CD4-positive, alpha-beta memory T cell (primary cell): ENCODE data around the gene FAM89B. TPM values are rescaled to one million over a fixed set of nuclear protein-coding genes. Genes with fewer than 3 reads are reported as not detected.

ENCODE experiments used
- CTCF ChIA-PET: fragments of 350-600 bp; sonication (Branson Sonifier 250); formaldehyde crosslinking; loops from one replicate; lab custom pipeline; 2021; ENCODE audit warnings: inconsistent platforms; ENCODE audit not compliant: partially characterized antibody; lab: Charles Lee
- POLR2A ChIA-PET: fragments of 350-600 bp; sonication (Branson Sonifier 250); formaldehyde crosslinking; loops from one replicate; lab custom pipeline; 2021; ENCODE audit not compliant: partially characterized antibody; lab: Charles Lee
- DNase-seq, 5 donors: peaks; one replicate each; pipeline versions ENCODE4 v3.0.0 to v3.0.0-alpha.2; 2020 to 2022; ENCODE audit warnings: mixed read lengths in 1 of 5
- H3K27ac ChIP-seq: one replicate; pipeline ENCODE4 v1.7.0; 2013; ENCODE audit warnings: low read depth, low read length
- H3K27me3 ChIP-seq: 2 replicates; pipeline ENCODE4 v1.7.0; 2013; ENCODE audit warnings: mild to moderate bottlenecking, low read length, moderate library complexity; ENCODE audit not compliant: insufficient read depth
- H3K36me3 ChIP-seq: 2 replicates; pipeline ENCODE4 v1.7.0; 2013; ENCODE audit warnings: mild to moderate bottlenecking, low read length, moderate library complexity; ENCODE audit not compliant: insufficient read depth
- H3K4me1 ChIP-seq: 2 replicates; pipeline ENCODE4 v1.7.0; 2013; ENCODE audit warnings: mild to moderate bottlenecking, low read length, moderate library complexity; ENCODE audit not compliant: insufficient read depth
- H3K4me3 ChIP-seq, 2 donors: one replicate each; pipeline ENCODE4 v1.7.0; 2013; ENCODE audit warnings: low read length in 2 of 2, mild to moderate bottlenecking in 1 of 2
- H3K9me3 ChIP-seq, 2 donors: one replicate each; pipeline ENCODE4 v1.7.0; 2013; ENCODE audit warnings: low read length in 2 of 2, control low read depth in 1 of 2; ENCODE audit not compliant: control insufficient read depth in 1 of 2
- H3K27ac Mint-ChIP-seq, 7 donors: one replicate each; pipeline ENCODE4 v1.8.0; 2020 to 2021; ENCODE audit warnings: mixed read lengths in 7 of 7, mild to moderate bottlenecking in 6 of 7, inconsistent platforms in 3 of 7, moderate library complexity in 3 of 7
- H3K27me3 Mint-ChIP-seq, 2 donors: one replicate each; pipeline ENCODE4 v1.8.0; 2020 to 2021; ENCODE audit warnings: mixed read lengths in 2 of 2
- H3K36me3 Mint-ChIP-seq, 2 donors: one replicate each; pipeline ENCODE4 v1.8.0; 2020 to 2021; ENCODE audit warnings: mixed read lengths in 2 of 2, inconsistent platforms in 1 of 2, mild to moderate bottlenecking in 1 of 2
- H3K4me1 Mint-ChIP-seq, 4 donors: one replicate each; pipeline ENCODE4 v1.8.0; 2020 to 2021; ENCODE audit warnings: mixed read lengths in 4 of 4, mild to moderate bottlenecking in 1 of 4
- H3K4me3 Mint-ChIP-seq, 8 donors: one replicate each; pipeline ENCODE4 v1.8.0; 2020 to 2021; ENCODE audit warnings: mixed read lengths in 8 of 8, mild to moderate bottlenecking in 7 of 8, moderate library complexity in 6 of 8, inconsistent platforms in 3 of 8
- H3K9me3 Mint-ChIP-seq, 8 donors: one replicate each; pipeline ENCODE4 v1.8.0; 2020 to 2021; ENCODE audit warnings: mixed read lengths in 8 of 8, mild to moderate bottlenecking in 5 of 8, inconsistent platforms in 3 of 8, moderate library complexity in 1 of 8
- intact Hi-C: fragments of 100-400 bp; cut with micrococcal nuclease; formaldehyde crosslinking; loops from one replicate; pipeline ENCODE4 v1.15.1; 2023
- polyA plus RNA-seq, 2 donors: library from polyadenylated mRNA; unstranded; fragments of 300-500 nt; fragmentation: Illumina TruSeq; gene quantifications; one replicate each; pipeline ENCODE4 v1.2.3, GENCODE V29; 2021
- total RNA-seq, 2 experiments: library from RNA; stranded (reverse); gene quantifications; one replicate each; pipeline ENCODE4 v1.2.3, GENCODE V29; 2021

The FAM89B gene
- total and polyA plus RNA-seq, 4 experiments from 2014 or later, result 68.9 to 164 (median 101) TPM

- POLR2A ChIA-PET, result interaction anchor here (8.6 kb wide), 1 partner anchor 15 kb away, joined by 79 read pairs; the partner anchor contains the start of gene KCNK7
- DNase-seq, result no peak
- Histone ChIP-seq H3K4me3 (no peak overlapping the region), H3K36me3 (peaks cover 49% of the 10 kb centered on the region), H3K27me3 (no peaks in the 10 kb centered on the region), H3K9me3 (no peaks in the 10 kb centered on the region), H3K27ac (no peak overlapping the region), H3K4me1 (peaks cover 30% of the 10 kb centered on the region)
- intact Hi-C loops, result no loop called here
- Mint-ChIP-seq H3K4me3 (no peak overlapping the region), H3K4me1 (peaks cover 8 to 41% (median 25%) of the 10 kb centered on the region in 4 donors), H3K9me3 (no peaks in the 10 kb centered on the region), H3K36me3 (peaks cover 22 to 58% of the 10 kb centered on the region in 2 donors), H3K27me3 (no peaks in the 10 kb centered on the region), H3K27ac (no peak overlapping the region)
- CTCF ChIA-PET, result interaction anchor here (1.0 kb wide), 1 partner anchor 13 kb away, joined by 4 read pairs; no protein-coding TSS in a partner anchor
Measured at GRCh38 chr11:65580756-65581155, 8.4 kb downstream of the FAM89B start.

- Mint-ChIP-seq H3K9me3 (no peaks in the 10 kb centered on the region), H3K27me3 (no peaks in the 10 kb centered on the region), H3K36me3 (peaks cover 22 to 66% of the 10 kb centered on the region in 2 donors), H3K27ac (peak overlapping the region in 6 of 7 donors; percentile 70 to 84 (median 78)), H3K4me3 (no peak overlapping the region), H3K4me1 (peaks cover 12 to 47% (median 27%) of the 10 kb centered on the region in 4 donors)
- no peaks in the 10 kb centered on the region for H3K9me3 ChIP-seq
- no peak overlapping the region for H3K4me3 ChIP-seq
- CTCF ChIA-PET, result interaction anchor here (0.6 to 1.4 kb wide), 3 partner anchors 12 to 29 kb away, joined by 3 to 6 read pairs (median 4); no protein-coding TSS in a partner anchor
- H3K36me3 ChIP-seq, result peaks cover 57% of the 10 kb centered on the region
- peaks cover 23% of the 10 kb centered on the region for H3K4me1 ChIP-seq
- DNase-seq, result no peak
- H3K27me3 ChIP-seq, result no peaks in the 10 kb centered on the region
- no peak overlapping the region for H3K27ac ChIP-seq
- POLR2A ChIA-PET, result interaction anchor here (1.0 to 8.6 kb wide), 3 partner anchors 13 to 234 kb away, joined by 3 to 79 read pairs (median 4); partner anchors contain the start of genes KCNK7 and PCNX3
- intact Hi-C loops, result no loop called here
Measured at GRCh38 chr11:65581928-65582327, 9.6 kb downstream of the FAM89B start.

GRCh38 chr11:65583589-65583988 lies 11.3 kb downstream of the FAM89B start:
- Mint-ChIP-seq H3K4me1 (peaks cover 13 to 46% (median 28%) of the 10 kb centered on the region in 4 donors), H3K27me3 (no peaks in the 10 kb centered on the region), H3K27ac (peak overlapping the region in 2 of 7 donors; percentile 52 to 75), H3K36me3 (peaks cover 22 to 61% of the 10 kb centered on the region in 2 donors), H3K9me3 (no peaks in the 10 kb centered on the region), H3K4me3 (no peak overlapping the region)
- Histone ChIP-seq H3K27me3 (no peaks in the 10 kb centered on the region), H3K9me3 (no peaks in the 10 kb centered on the region), H3K36me3 (peaks cover 57% of the 10 kb centered on the region), H3K4me3 (no peak overlapping the region), H3K27ac (no peak overlapping the region), H3K4me1 (peaks cover 20% of the 10 kb centered on the region)
- ChIA-PET CTCF (interaction anchor here (1.4 to 7.9 kb wide), 4 partner anchors 10 to 40 kb away, joined by 6 to 124 read pairs (median 22); partner anchors contain the start of gene FAM89B), POLR2A (interaction anchor here (1.1 to 1.7 kb wide), 3 partner anchors 8 to 43 kb away, joined by 3 to 10 read pairs (median 5); partner anchors contain the start of genes EHBP1L1 and FAM89B)
- no peak for DNase-seq
- intact Hi-C loops, result no loop called here

- ChIA-PET CTCF (interaction anchor here (1.8 to 7.9 kb wide), 3 partner anchors 10 to 41 kb away, joined by 7 to 124 read pairs (median 36); partner anchors contain the start of gene FAM89B), POLR2A (interaction anchor here (1.1 to 1.7 kb wide), 3 partner anchors 8 to 43 kb away, joined by 3 to 10 read pairs (median 5); partner anchors contain the start of genes EHBP1L1 and FAM89B)
- Mint-ChIP-seq H3K4me3 (no peak overlapping the region), H3K4me1 (peaks cover 13 to 46% (median 29%) of the 10 kb centered on the region in 4 donors), H3K27ac (peak overlapping the region in 3 of 7 donors; percentile 50 to 75 (median 61)), H3K36me3 (peaks cover 22 to 60% of the 10 kb centered on the region in 2 donors), H3K9me3 (no peaks in the 10 kb centered on the region), H3K27me3 (no peaks in the 10 kb centered on the region)
- H3K27me3 ChIP-seq, result no peaks in the 10 kb centered on the region
- H3K9me3 ChIP-seq, result no peaks in the 10 kb centered on the region
- no peak overlapping the region for H3K4me3 ChIP-seq
- no peak overlapping the region for H3K27ac ChIP-seq
- peaks cover 56% of the 10 kb centered on the region for H3K36me3 ChIP-seq
- H3K4me1 ChIP-seq, result peaks cover 18% of the 10 kb centered on the region
- DNase-seq, result no peak
- intact Hi-C loops, result no loop called here
Measured at GRCh38 chr11:65584106-65584505, 11.8 kb downstream of the FAM89B start.

GRCh38 chr11:65584723-65585171 lies 12.4 kb downstream of the FAM89B start:
- H3K27me3 Mint-ChIP-seq, result no peaks in the 10 kb centered on the region

GRCh38 chr11:65585396-65586246 lies 13.3 kb downstream of the FAM89B start:
- Histone ChIP-seq H3K27ac (no peak overlapping the region), H3K9me3 (no peaks in the 10 kb centered on the region), H3K36me3 (peaks cover 51% of the 10 kb centered on the region), H3K4me1 (peaks cover 17% of the 10 kb centered on the region), H3K27me3 (no peaks in the 10 kb centered on the region), H3K4me3 (no peak overlapping the region)
- ChIA-PET POLR2A (interaction anchor here (0.9 to 7.4 kb wide), 4 partner anchors 8 to 43 kb away, joined by 3 to 118 read pairs (median 82); partner anchors contain the start of genes EHBP1L1, FAM89B and ZNRD2), CTCF (interaction anchor here (0.6 to 7.9 kb wide), 5 partner anchors 8 to 42 kb away, joined by 3 to 124 read pairs (median 20); partner anchors contain the start of genes EHBP1L1 and FAM89B)
- Mint-ChIP-seq H3K36me3 (peaks cover 24 to 51% of the 10 kb centered on the region in 2 donors), H3K27ac (peak overlapping the region in 6 of 7 donors; percentile 31 to 72 (median 47)), H3K4me1 (peaks cover 13 to 39% (median 27%) of the 10 kb centered on the region in 4 donors), H3K27me3 (no peaks in the 10 kb centered on the region), H3K9me3 (no peaks in the 10 kb centered on the region), H3K4me3 (no peak overlapping the region)
- intact Hi-C loops, result loop anchor here (5.0 kb wide), 1 partner anchor 218 kb away; no protein-coding TSS in a partner anchor
- no peak for DNase-seq

More at GRCh38 chr11:65584723-65585171, 12.4 kb downstream of the FAM89B start:
- ChIA-PET POLR2A (interaction anchor here (1.6 to 1.7 kb wide), 2 partner anchors 9 to 12 kb away, joined by 5 to 10 read pairs; partner anchors contain the start of genes EHBP1L1 and FAM89B), CTCF (interaction anchor here (1.8 to 7.9 kb wide), 3 partner anchors 9 to 41 kb away, joined by 7 to 124 read pairs (median 36); partner anchors contain the start of gene FAM89B)
- H3K36me3 Mint-ChIP-seq, result peaks cover 22 to 54% of the 10 kb centered on the region in 2 donors
- H3K4me3 Mint-ChIP-seq, result no peak overlapping the region
- peaks cover 13 to 43% (median 28%) of the 10 kb centered on the region in 4 donors for H3K4me1 Mint-ChIP-seq
- H3K36me3 ChIP-seq, result peaks cover 51% of the 10 kb centered on the region
- no peak for DNase-seq
- peaks cover 17% of the 10 kb centered on the region for H3K4me1 ChIP-seq
- H3K27ac ChIP-seq, result no peak overlapping the region
- intact Hi-C loops, result loop anchor here (5.0 kb wide), 1 partner anchor 217 kb away; no protein-coding TSS in a partner anchor
- no peaks in the 10 kb centered on the region for H3K9me3 ChIP-seq
- H3K4me3 ChIP-seq, result no peak overlapping the region
- H3K27ac Mint-ChIP-seq, result no peak overlapping the region
- H3K9me3 Mint-ChIP-seq, result no peaks in the 10 kb centered on the region
- H3K27me3 ChIP-seq, result no peaks in the 10 kb centered on the region
